Stimulated activated CD4-positive, alpha-beta T cell treated with anti-CD3 and anti-CD28 coated beads, Interleukin-12 subunit alpha, Interleukin-12 subunit beta, amount 100 ng/mL, for 48 hours (primary cell): ENCODE measurements around the gene MSTO1.
A peak's percentile ranks its signal among the peaks of the same experiment; 100 is the strongest.
"Not testable (repeated sequence)": the region's sequence is repeated elsewhere in the genome, so short reads cannot be mapped to it uniquely, and the experiment has no call there.

ENCODE experiments used
- DNase-seq, 3 donors: peaks; one replicate each; pipeline ENCODE4 v3.0.0-alpha.2; 2020; ENCODE audit warnings: low read depth in 2 of 3, low spot score in 1 of 3

Gene MSTO1

GRCh38 chr1:155609515-155610256, at the start of gene MSTO1:
Gene MSTO1, plus strand, starts transcription at chr1:155610218. Its CDS starts 31 bp downstream, at chr1:155610249.
- DNase-seq = peak; percentile 98 to 99 (median 98)

GRCh38 chr1:155561779-155562580, 48.0 kb upstream of the MSTO1 start:
- peak; percentile 15 to 55 (median 42) for DNase-seq

GRCh38 chr1:155562581-155563376, 47.2 kb upstream of the MSTO1 start, which contains the start of gene ASH1L:
Gene ASH1L, minus strand, starts transcription at chr1:155562803. Its CDS starts 41,284 bp downstream, at chr1:155521519.
- DNase-seq = peak; percentile 83 to 92 (median 87)

- not testable (repeated sequence) for DNase-seq
Observed at GRCh38 chr1:155563377-155564022, 46.5 kb upstream of the MSTO1 start.

- DNase-seq = no peak
Observed at GRCh38 chr1:155569988-155570592, 39.9 kb upstream of the MSTO1 start.

- DNase-seq = no peak
Observed at GRCh38 chr1:155570593-155570990, 39.4 kb upstream of the MSTO1 start.

GRCh38 chr1:155574077-155574476, 35.9 kb upstream of the MSTO1 start:
- no peak for DNase-seq

- not testable (repeated sequence) for DNase-seq
Observed at GRCh38 chr1:155575608-155576007, 34.4 kb upstream of the MSTO1 start.

GRCh38 chr1:155583846-155584245, 26.2 kb upstream of the MSTO1 start:
- not testable (repeated sequence) for DNase-seq

- DNase-seq = not testable (repeated sequence)
Observed at GRCh38 chr1:155589282-155589681, 20.7 kb upstream of the MSTO1 start.

GRCh38 chr1:155590516-155591247, 19.3 kb upstream of the MSTO1 start:
- DNase-seq = not testable (repeated sequence)

- peak in 1 of 3 donors; percentile 43 for DNase-seq
Observed at GRCh38 chr1:155591770-155592169, 18.2 kb upstream of the MSTO1 start.

GRCh38 chr1:155595877-155596474, 14.0 kb upstream of the MSTO1 start:
- DNase-seq = not testable (repeated sequence)

- no peak for DNase-seq
Observed at GRCh38 chr1:155596864-155597263, 13.2 kb upstream of the MSTO1 start.

GRCh38 chr1:155598842-155599331, 11.1 kb upstream of the MSTO1 start:
- peak in 1 of 3 donors; percentile 4 for DNase-seq

- DNase-seq = not testable (repeated sequence)
Observed at GRCh38 chr1:155599828-155600572, 10.0 kb upstream of the MSTO1 start.

GRCh38 chr1:155607708-155608107, 2.3 kb upstream of the MSTO1 start:
- DNase-seq = no peak

GRCh38 chr1:155608888-155609225, 1.2 kb upstream of the MSTO1 start:
- DNase-seq = no peak
